ENCODE measurements around the gene TERT.

Gene TERT

GRCh38 chr5:1215320-1216096, 79.4 kb downstream of the TERT start:
- no peak for DNase-seq

GRCh38 chr5:1214936-1215220, 80.0 kb downstream of the TERT start:
- no peak for DNase-seq

GRCh38 chr5:1214163-1214935, 80.5 kb downstream of the TERT start:
- DNase-seq = no peak

- DNase-seq = no peak
Measured at GRCh38 chr5:1213508-1214162, 81.2 kb downstream of the TERT start.

- DNase-seq = no peak
Measured at GRCh38 chr5:1212881-1213280, 82.0 kb downstream of the TERT start.

GRCh38 chr5:1212271-1212670, 82.6 kb downstream of the TERT start:
- no peak for DNase-seq

GRCh38 chr5:1211701-1212100, 83.2 kb downstream of the TERT start:
- DNase-seq = no peak

- DNase-seq = no peak
Measured at GRCh38 chr5:1210832-1211251, 84.0 kb downstream of the TERT start.

GRCh38 chr5:1209896-1210776, 84.7 kb downstream of the TERT start:
- no peak for DNase-seq

GRCh38 chr5:1209489-1209852, 85.4 kb downstream of the TERT start:
- DNase-seq = no peak

GRCh38 chr5:1208743-1209488, 86.0 kb downstream of the TERT start:
- no peak for DNase-seq

GRCh38 chr5:1208221-1208742, 86.6 kb downstream of the TERT start:
- DNase-seq = no peak

- DNase-seq = no peak
Measured at GRCh38 chr5:1207555-1207954, 87.3 kb downstream of the TERT start.

- DNase-seq = no peak
Measured at GRCh38 chr5:1206521-1207412, 88.1 kb downstream of the TERT start.

GRCh38 chr5:1205255-1206180, 89.3 kb downstream of the TERT start:
- no peak for DNase-seq

- no peak for DNase-seq
Measured at GRCh38 chr5:1204693-1205242, 90.1 kb downstream of the TERT start.

GRCh38 chr5:1203968-1204692, 90.7 kb downstream of the TERT start:
- DNase-seq = no peak

GRCh38 chr5:1203311-1203967, 91.4 kb downstream of the TERT start:
- no peak for DNase-seq
